Measurements from ENCODE around the gene CCDC136.

The CCDC136 gene

GRCh38 chr7:128833946-128834325, 42.2 kb downstream of the CCDC136 start:
- peak overlapping the region; percentile 90 for H3K4me3 ChIP-seq (ENCODE audit: low read depth, low read length)
- DNase-seq (ENCODE audit: low read depth, low spot score) = no peak
- in situ Hi-C loops (cut with HindIII; ENCODE audit: low sequenced_read_pairs) = no loop called here
- TF ChIP-seq CTCF (IDR thresholded peaks at IDR 0.05; ENCODE audit: low read depth, low read length) = no peak

GRCh38 chr7:128835231-128835751, 43.5 kb downstream of the CCDC136 start:
- H3K4me3 ChIP-seq (ENCODE audit: low read depth, low read length) = no peak overlapping the region
- no peak for DNase-seq (ENCODE audit: low read depth, low spot score)
- in situ Hi-C loops (cut with HindIII; ENCODE audit: low sequenced_read_pairs) = no loop called here
- no peak for TF ChIP-seq CTCF (IDR thresholded peaks at IDR 0.05; ENCODE audit: low read depth, low read length)

DNA sequence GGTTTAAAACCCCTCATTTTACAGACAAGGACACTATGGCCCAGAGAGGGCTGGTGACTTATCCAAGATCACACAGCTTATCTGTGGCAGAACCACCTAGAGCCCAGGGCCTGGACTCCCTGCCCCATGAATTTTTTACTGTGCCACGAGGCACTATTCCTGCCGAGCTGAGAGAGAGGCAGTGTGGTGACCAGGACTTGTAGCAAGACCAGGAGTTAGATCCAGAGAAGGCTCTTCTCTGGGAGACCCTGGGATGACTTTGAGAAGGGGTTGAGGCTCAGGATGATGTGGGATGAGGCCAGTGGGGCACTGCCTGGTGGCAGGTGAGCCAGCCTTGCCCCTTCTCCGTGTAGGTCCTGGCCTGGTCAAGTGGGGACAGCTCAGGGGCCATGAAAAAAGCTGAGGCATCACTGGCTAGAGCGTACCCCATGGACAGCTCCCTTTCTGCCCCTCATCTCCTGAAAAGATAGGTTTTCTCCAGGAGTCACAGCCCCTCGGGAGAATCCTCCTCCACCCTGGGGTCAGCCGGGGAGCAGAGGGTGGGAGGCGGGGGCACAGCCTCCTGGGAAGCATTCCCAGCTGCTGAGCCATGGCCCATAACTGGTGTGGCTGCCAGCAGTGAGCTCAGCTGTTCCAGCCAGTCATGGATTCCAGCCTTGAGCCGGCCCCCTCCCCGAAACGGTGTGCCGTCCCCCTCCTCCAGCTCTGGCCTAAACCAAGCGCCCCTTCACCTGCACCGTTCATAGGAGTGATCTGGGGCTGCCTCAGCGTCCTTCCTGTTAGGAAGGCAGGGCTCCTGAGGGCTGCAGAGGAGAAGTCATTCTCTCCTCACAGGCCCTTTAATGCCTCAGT, 44.2 kb downstream of the CCDC136 start:
- in situ Hi-C loops (cut with HindIII; ENCODE audit: low sequenced_read_pairs) = no loop called here
- peak; percentile 59 for DNase-seq (ENCODE audit: low read depth, low spot score)

DNA sequence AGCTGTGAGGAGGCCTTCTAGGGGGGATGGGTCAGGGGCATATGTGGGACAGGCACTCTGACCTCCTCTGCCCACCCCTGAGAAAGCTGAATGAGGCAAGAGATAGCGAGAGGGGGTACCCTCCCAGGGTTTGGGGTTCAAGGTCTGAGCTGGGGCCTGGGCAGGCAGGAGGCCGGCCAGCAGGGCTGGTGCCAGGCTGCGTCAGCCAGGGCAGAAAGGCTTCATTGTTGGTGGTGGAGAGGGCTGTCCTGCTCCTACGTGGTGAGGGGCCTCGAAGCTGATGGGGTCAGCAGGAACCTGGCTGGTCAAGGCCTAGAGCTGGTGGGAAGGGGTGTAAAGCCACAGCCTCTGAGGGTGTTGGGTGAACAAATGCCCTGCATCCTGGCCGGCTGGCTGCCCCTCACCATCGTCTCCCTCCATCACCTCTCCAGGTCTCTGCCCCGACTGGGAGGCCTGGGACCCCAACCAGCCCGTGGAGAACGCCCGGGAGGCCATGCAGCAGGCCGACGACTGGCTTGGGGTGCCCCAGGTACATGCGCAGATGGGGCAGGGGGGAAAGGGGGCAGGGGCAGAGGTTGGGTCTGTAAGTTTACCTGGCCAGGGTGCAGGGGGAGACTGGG, 45.1 kb downstream of the CCDC136 start:
- in situ Hi-C loops (cut with HindIII; ENCODE audit: low sequenced_read_pairs) = no loop called here
- no peak for TF ChIP-seq CTCF (IDR thresholded peaks at IDR 0.05; ENCODE audit: low read depth, low read length)
- DNase-seq (ENCODE audit: low read depth, low spot score) = no peak
- no peak overlapping the region for H3K4me3 ChIP-seq (ENCODE audit: low read depth, low read length)

More for the DNA sequence above, 44.2 kb downstream of the CCDC136 start:
- no peak for TF ChIP-seq CTCF (IDR thresholded peaks at IDR 0.05; ENCODE audit: low read depth, low read length)
- no peak overlapping the region for H3K4me3 ChIP-seq (ENCODE audit: low read depth, low read length)

- H3K4me3 ChIP-seq (ENCODE audit: low read depth, low read length) = no peak overlapping the region
- no peak for TF ChIP-seq CTCF (IDR thresholded peaks at IDR 0.05; ENCODE audit: low read depth, low read length)
- in situ Hi-C loops (cut with HindIII; ENCODE audit: low sequenced_read_pairs) = no loop called here
- no peak for DNase-seq (ENCODE audit: low read depth, low spot score)
These were observed 45.8 kb downstream of the CCDC136 start for GRCh38 chr7:128837521-128837921.

GRCh38 chr7:128838109-128838779, 46.5 kb downstream of the CCDC136 start:
- no peak for TF ChIP-seq CTCF (IDR thresholded peaks at IDR 0.05; ENCODE audit: low read depth, low read length)
- DNase-seq (ENCODE audit: low read depth, low spot score) = no peak
- in situ Hi-C loops (cut with HindIII; ENCODE audit: low sequenced_read_pairs) = no loop called here
- H3K4me3 ChIP-seq (ENCODE audit: low read depth, low read length) = no peak overlapping the region

Measured in astrocyte of the spinal cord (primary cell).